SK-N-SH (cell line): ENCODE results near the gene DVL3. TPM values are rescaled to one million over a fixed set of nuclear protein-coding genes. Genes with fewer than 3 reads are reported as not detected.

Source experiments
- CTCF ChIA-PET: fragments of 300-600, 350-600 bp; formaldehyde crosslinking; extraction: SDS; loops from one replicate; lab custom pipeline; 2021; lab: Yijun Ruan, JAX
- POLR2A ChIA-PET: fragments of 350-600 bp; sonication (Branson Sonifier 250); formaldehyde crosslinking; extraction: SDS; loops from one replicate; lab custom pipeline; 2020; ENCODE audit warnings: antibody characterized with exemption, inconsistent platforms; lab: Yijun Ruan, JAX
- DNase-seq: peaks from one replicate; pipeline ENCODE4 v3.0.0; 2012
- H2AFZ ChIP-seq: fragments of 200-600 bp; sonication (generic); 2 replicates; pipeline ENCODE4 v1.8.1; 2016; ENCODE audit warnings: antibody characterized with exemption, mild to moderate bottlenecking, low read depth
- H3F3A ChIP-seq: fragments of 200-600 bp; sonication (generic); replicated peaks from 2 replicates; pipeline ENCODE3; 2016; ENCODE audit warnings: antibody characterized with exemption, mild to moderate bottlenecking; ENCODE audit not compliant: insufficient read depth
- H3K27ac ChIP-seq, 2 experiments: fragments of 200-500 bp in 1 of 2; fragments of 200-600 bp in 1 of 2; sonication (Bioruptor generic) in 1 of 2; sonication (generic), shearing (Covaris generic) in 1 of 2; 2 replicates each; pipeline versions ENCODE4 v1.5.1 to v1.6.1; 2014 to 2016; ENCODE audit warnings: low read depth in 2 of 2, inconsistent platforms in 1 of 2, low read length in 1 of 2, mild to moderate bottlenecking in 1 of 2, mixed read lengths in 1 of 2
- H3K27me3 ChIP-seq: fragments of 200-600 bp; sonication (generic), shearing (Covaris generic); 2 replicates; pipeline ENCODE4 v1.6.1; 2016; ENCODE audit warnings: mixed run types; ENCODE audit not compliant: insufficient read depth
- H3K36me3 ChIP-seq, 2 experiments: fragments of 200-500 bp in 1 of 2; fragments of 200-600 bp in 1 of 2; sonication (Bioruptor generic) in 1 of 2; sonication (generic) in 1 of 2; replicated peaks in 1 of 2; 2 replicates each; pipeline versions ENCODE3 to v1.5.1; 2014 to 2016; ENCODE audit warnings: low read length in 1 of 2, mild to moderate bottlenecking in 1 of 2; ENCODE audit not compliant: insufficient read depth in 2 of 2, control insufficient read depth in 1 of 2
- H3K4me1 ChIP-seq, 2 experiments: fragments of 200-500 bp in 1 of 2; fragments of 200-600 bp in 1 of 2; sonication (Bioruptor generic) in 1 of 2; sonication (generic), shearing (Covaris generic) in 1 of 2; 2 replicates each; pipeline versions ENCODE4 v1.5.1 to v1.6.1; 2014 to 2016; ENCODE audit warnings: low read depth in 1 of 2, low read length in 1 of 2, mixed run types in 1 of 2; ENCODE audit not compliant: insufficient read depth in 2 of 2, control insufficient read depth in 1 of 2
- H3K4me2 ChIP-seq: fragments of 200-600 bp; sonication (generic), shearing (Covaris generic); 2 replicates; pipeline ENCODE4 v1.6.1; 2017; ENCODE audit warnings: mixed run types
- H3K4me3 ChIP-seq, 2 experiments: fragments of 200-500 bp in 1 of 2; fragments of 200-600 bp in 1 of 2; sonication (Bioruptor generic) in 1 of 2; sonication (generic), shearing (Covaris generic) in 1 of 2; 2 replicates each; pipeline versions ENCODE4 v1.5.1 to v1.8.1; 2014 to 2016; ENCODE audit warnings: low read depth in 2 of 2, inconsistent platforms in 1 of 2, low read length in 1 of 2, mild to moderate bottlenecking in 1 of 2, mixed read lengths in 1 of 2, moderate library complexity in 1 of 2
- H3K79me2 ChIP-seq: fragments of 200-600 bp; sonication (generic); 2 replicates; pipeline ENCODE4 v1.8.1; 2017; ENCODE audit warnings: mild to moderate bottlenecking; ENCODE audit not compliant: insufficient read depth
- H3K9ac ChIP-seq: fragments of 200-600 bp; sonication (generic); 2 replicates; pipeline ENCODE4 v1.6.1; 2017; ENCODE audit warnings: mixed run types
- H3K9me2 ChIP-seq: fragments of 200-600 bp; sonication (generic); 2 replicates; pipeline ENCODE4 v1.6.1; 2017; ENCODE audit warnings: mixed run types
- H3K9me3 ChIP-seq: fragments of 200-600 bp; sonication (generic); 2 replicates; pipeline ENCODE4 v1.6.1; 2017; ENCODE audit warnings: mixed run types, mild to moderate bottlenecking, moderate library complexity
- H4K20me1 ChIP-seq: fragments of 200-600 bp; sonication (generic); 2 replicates; pipeline ENCODE4 v1.6.1; 2017; ENCODE audit warnings: mild to moderate bottlenecking, mixed run types; ENCODE audit not compliant: insufficient read depth
- EP300 ChIP-seq, 2 experiments: IDR thresholded peaks; 2 replicates each; pipeline versions ENCODE4 v1.4.0 to v1.6.1; 2012; ENCODE audit warnings: borderline replicate concordance in 1 of 2, low read depth in 1 of 2, low read length in 1 of 2
- EZH2phosphoT487 ChIP-seq: fragments of 200-600 bp; sonication (generic); IDR thresholded peaks from 2 replicates; pipeline ENCODE4 v1.6.1; 2017; ENCODE audit warnings: low read depth, mixed run types, mild to moderate bottlenecking, antibody characterized with exemption, moderate library complexity, borderline replicate concordance
- FOSL2 ChIP-seq: IDR thresholded peaks from 2 replicates; pipeline ENCODE4 v1.4.0; 2012; ENCODE audit warnings: low read depth, mild to moderate bottlenecking, moderate library complexity, borderline replicate concordance
- FOXM1 ChIP-seq: IDR thresholded peaks from 2 replicates; pipeline ENCODE4 v1.4.0; 2012; ENCODE audit warnings: low read depth, mild to moderate bottlenecking
- GATA2 ChIP-seq: sonication (generic); formaldehyde crosslinking; IDR thresholded peaks from 2 replicates; pipeline ENCODE4 v1.5.0; 2020; ENCODE audit warnings: mild to moderate bottlenecking, missing genetic modification reagents
- IRF3 ChIP-seq: fragments of 150-350 bp; IDR thresholded peaks from 2 replicates; pipeline ENCODE4 v1.6.1; 2016; ENCODE audit warnings: mild to moderate bottlenecking, low read depth, low read length
- JUND ChIP-seq: IDR thresholded peaks from 2 replicates; pipeline ENCODE4 v1.4.0; 2012
- MEF2A ChIP-seq: IDR thresholded peaks from 2 replicates; pipeline ENCODE4 v1.4.0; 2012; ENCODE audit warnings: low read depth, borderline replicate concordance
- NFIC ChIP-seq: IDR thresholded peaks from 2 replicates; pipeline ENCODE4 v1.4.0; 2012; ENCODE audit warnings: borderline replicate concordance
- PBX3 ChIP-seq: IDR thresholded peaks from 2 replicates; pipeline ENCODE4; 2012
- REST ChIP-seq: IDR thresholded peaks from 2 replicates; pipeline ENCODE4 v1.6.1; 2012; ENCODE audit warnings: mild to moderate bottlenecking, low read depth, low read length, moderate library complexity
- RFX5 ChIP-seq: IDR thresholded peaks from 2 replicates; pipeline ENCODE4 v1.6.1; 2012; ENCODE audit warnings: mild to moderate bottlenecking, improper control_type of control experiment, low read length
- SIN3A ChIP-seq: IDR thresholded peaks from 2 replicates; pipeline ENCODE4 v1.6.1; 2012; ENCODE audit warnings: low read depth, mild to moderate bottlenecking, low read length, moderate library complexity, borderline replicate concordance
- SMC3 ChIP-seq: IDR thresholded peaks from 2 replicates; pipeline ENCODE4 v1.6.1; 2012; ENCODE audit warnings: low read depth, low read length, improper control_type of control experiment
- TAF1 ChIP-seq: IDR thresholded peaks from 2 replicates; pipeline ENCODE4 v1.6.1; 2012; ENCODE audit warnings: low read depth, mild to moderate bottlenecking, low read length, moderate library complexity, borderline replicate concordance
- TCF12 ChIP-seq: IDR thresholded peaks from 2 replicates; pipeline ENCODE4 v1.4.0; 2012
- USF2 ChIP-seq: fragments of 150-350 bp; IDR thresholded peaks from 2 replicates; pipeline ENCODE4 v1.6.1; 2017; ENCODE audit warnings: antibody characterized with exemption, low read length, low read depth, borderline replicate concordance
- ZBTB33 ChIP-seq: IDR thresholded peaks from 2 replicates; pipeline ENCODE4 v1.4.0; 2012; ENCODE audit warnings: low read depth, borderline replicate concordance
- WGBS: methylation state at CpG from one replicate; pipeline ENCODE4 v1.1.6; 2017; ENCODE audit warnings: low lambda C conversion rate; 5-methylcytosine and 5-hydroxymethylcytosine counted together
- polyA plus RNA-seq, 3 experiments: library from polyadenylated mRNA; depleted of rRNA; stranded (reverse); fragments of >200 nt; gene quantifications; 2 replicates each; pipeline ENCODE4 v1.2.3, GENCODE V29; 2012

The DVL3 gene
- polyA plus RNA-seq, 1 of the 3 experiments (the other 2 are of a cell fraction) = 29.6 TPM

- no peak for TF ChIP-seq USF2
- no peak for TF ChIP-seq ZBTB33
- no peak for TF ChIP-seq TCF12
- peak; percentile 42 for TF ChIP-seq TAF1
- TF ChIP-seq NFIC = no peak
- no peak for TF ChIP-seq EZH2phosphoT487
- TF ChIP-seq PBX3 = no peak
- no peak for TF ChIP-seq RFX5
- TF ChIP-seq GATA2 (CRISPR knock-in tag) = no peak
These were observed at the start of gene DVL3 (continued) for GRCh38 chr3:184154885-184155643.

- no peak for TF ChIP-seq FOXM1
- TF ChIP-seq JUND = peak; percentile 48; the same call in 1 of the 2 replicates
- TF ChIP-seq IRF3 = no peak
- no peak for TF ChIP-seq REST
- TF ChIP-seq EP300 (IDR thresholded peaks at IDR 0.05; ENCODE audit: borderline replicate concordance in 1 of 2, low read depth in 1 of 2, low read length in 1 of 2) = no peak
- no peak for TF ChIP-seq PBX3
- no peak for TF ChIP-seq SIN3A
- no peak for TF ChIP-seq NFIC
- TF ChIP-seq GATA2 (CRISPR knock-in tag) = no peak
- peak; percentile 62; the same call in 1 of the 2 replicates for TF ChIP-seq FOSL2
- TF ChIP-seq MEF2A = no peak
- TF ChIP-seq EZH2phosphoT487 = no peak
- TF ChIP-seq SMC3 = no peak
- H3K9me3 ChIP-seq = no peaks in the 10 kb centered on the region
- H3K27ac ChIP-seq = no peak overlapping the region
- DNase-seq = no peak
- H4K20me1 ChIP-seq = no peaks in the 10 kb centered on the region
- no peak overlapping the region for H3K4me3 ChIP-seq
- H3K27me3 ChIP-seq = 0 out of 2 replicates have a peak, but pooled peaks cover 6% of the 10 kb centered on the region
- no peak overlapping the region for H3K9ac ChIP-seq
- no peaks in the 10 kb centered on the region for H3K9me2 ChIP-seq
- WGBS = 29% methylated on average over 7 of the region's 7 CpGs
- H3K79me2 ChIP-seq = no peaks in the 10 kb centered on the region
- H3K4me1 ChIP-seq = no peaks in the 10 kb centered on the region
- no peaks in the 10 kb centered on the region for H3F3A ChIP-seq
- peak overlapping the region; percentile 50; the same call in 1 of the 2 replicates for H2AFZ ChIP-seq
- POLR2A ChIA-PET = no interaction called here
- CTCF ChIA-PET = no interaction called here
- H3K4me2 ChIP-seq = peak overlapping the region; percentile 43
- H3K36me3 ChIP-seq = no peaks in the 10 kb centered on the region
These were observed 44.9 kb upstream of the DVL3 start for GRCh38 chr3:184110316-184110725.
